Cortex of kidney (tissue), 1 donor: Measurements from ENCODE around the gene SLC25A5.

Source experiments
- DNase-seq: peaks from one replicate; lab custom pipeline; 2025; lab: John Stamatoyannopoulos, UW

The SLC25A5 gene

DNA sequence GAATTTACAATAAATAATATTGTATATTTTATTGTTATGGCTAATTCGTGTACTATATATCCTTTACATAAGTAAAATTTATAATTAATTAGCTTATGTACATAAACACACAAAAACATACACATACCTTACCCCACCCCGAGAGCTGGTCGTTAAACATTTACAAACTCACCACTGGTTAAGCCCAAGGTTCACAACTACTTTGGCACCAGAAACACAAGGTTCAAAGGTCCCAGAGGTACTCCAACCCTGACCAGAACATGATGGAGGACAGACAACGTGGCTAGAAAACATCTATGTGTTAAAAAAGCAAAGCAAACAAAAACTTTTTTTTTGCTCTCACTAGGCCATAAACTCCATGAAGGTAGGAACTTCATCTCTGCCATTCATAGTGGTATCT, 37.7 kb downstream of the SLC25A5 start:
- DNase-seq: no peak

DNA sequence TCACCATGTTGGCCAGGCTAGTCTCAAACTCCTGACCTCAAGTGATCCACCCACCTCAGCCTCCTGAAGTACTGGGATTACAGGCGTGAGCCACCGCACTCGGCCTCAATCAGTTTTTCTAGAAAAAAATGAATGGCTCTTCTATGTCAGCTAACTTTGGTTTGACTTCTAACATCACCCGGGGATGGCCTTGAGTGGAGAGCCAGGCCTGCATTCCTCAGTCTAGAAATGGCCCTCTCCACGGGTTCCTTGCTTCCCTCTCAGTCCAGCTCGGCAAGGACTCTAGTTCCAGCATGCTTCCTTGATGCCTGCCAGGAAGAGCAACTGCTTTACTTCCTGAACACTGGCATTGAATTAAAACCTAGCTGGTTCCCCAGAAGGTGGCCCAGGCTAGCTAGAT, 39.0 kb downstream of the SLC25A5 start:
- no peak for DNase-seq

DNA sequence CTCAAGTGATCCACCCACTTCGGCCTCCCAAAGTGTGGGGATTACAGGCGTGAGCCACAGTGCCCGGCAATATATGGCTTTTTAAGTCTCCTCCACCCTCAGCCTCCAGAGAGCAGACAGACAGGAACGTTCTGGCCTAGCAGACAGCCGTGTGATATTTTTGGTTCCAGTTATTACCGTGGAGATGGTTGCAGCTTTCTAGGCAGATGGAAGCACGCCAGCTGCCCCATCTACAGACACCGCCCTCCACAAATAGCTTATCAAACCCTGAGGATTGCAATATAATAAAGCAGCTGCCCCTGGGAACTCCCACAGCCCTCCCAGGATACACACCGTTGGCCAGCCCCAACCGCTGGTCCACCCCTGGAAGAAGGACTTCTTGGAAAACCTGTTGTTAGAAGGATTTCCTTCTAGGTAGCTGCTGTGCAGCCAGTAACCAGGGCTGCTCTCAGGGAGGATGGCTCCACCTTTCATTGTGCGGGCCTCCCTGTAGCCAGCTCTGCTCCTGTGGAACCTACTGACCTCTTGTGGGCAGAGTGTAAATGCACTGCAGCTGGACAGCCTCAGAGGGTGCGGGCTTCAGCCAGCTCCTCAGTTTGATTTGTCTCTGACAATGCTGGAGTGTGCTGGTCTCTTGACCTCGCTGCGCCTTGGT, 44.0 kb downstream of the SLC25A5 start:
- DNase-seq: no peak

DNA sequence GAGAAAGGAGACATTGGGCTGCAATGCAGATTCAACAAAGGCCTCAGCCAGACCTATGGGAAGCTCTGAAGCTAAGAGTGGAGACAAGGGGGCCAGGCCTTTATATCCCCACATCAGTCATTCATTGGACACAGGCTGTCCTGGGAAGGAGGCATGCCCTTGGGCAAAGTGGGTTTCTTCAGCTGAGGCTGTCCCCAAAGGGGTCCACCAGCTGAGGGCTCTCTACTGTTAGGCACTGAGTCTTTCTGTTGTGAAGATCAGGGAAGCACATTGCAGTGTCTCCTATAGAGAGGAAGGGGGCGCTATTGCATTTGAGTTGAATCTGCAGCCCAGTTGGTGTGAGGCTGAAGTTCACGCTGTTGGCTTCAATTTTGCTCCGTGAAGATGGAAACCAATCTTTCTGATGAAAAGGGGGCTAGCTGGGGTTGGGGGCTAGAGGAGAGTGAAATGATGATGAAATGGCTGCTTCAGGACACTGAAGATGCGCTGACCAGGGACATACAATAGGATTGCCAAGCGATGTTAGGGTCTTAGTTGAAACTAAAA, 48.0 kb downstream of the SLC25A5 start:
- no peak for DNase-seq

DNA sequence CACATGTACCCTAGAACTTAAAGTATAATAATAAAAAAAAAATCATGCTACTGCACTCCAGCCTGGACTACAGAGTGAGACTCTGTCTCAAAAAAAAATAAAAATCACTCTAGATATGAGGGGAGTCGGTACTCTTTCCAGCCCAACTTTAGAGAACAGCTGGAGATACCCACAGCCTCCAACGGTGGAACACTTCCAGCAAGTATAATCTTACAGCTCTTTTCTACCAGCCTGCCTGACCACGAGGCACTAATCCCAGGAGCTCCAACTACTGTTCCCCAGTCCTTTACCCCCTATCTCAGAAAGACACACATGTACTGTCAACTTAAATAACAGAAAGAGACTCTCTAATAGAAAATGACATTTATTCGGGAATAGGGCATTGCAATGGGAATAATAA, 50.1 kb downstream of the SLC25A5 start:
- no peak for DNase-seq
